HCEC 1CT (cell line): ENCODE measurements around the gene LSAMP.

Experiments
- DNase-seq: peaks from one replicate; pipeline ENCODE4 v3.0.0-alpha.2; 2017

The LSAMP gene

DNA sequence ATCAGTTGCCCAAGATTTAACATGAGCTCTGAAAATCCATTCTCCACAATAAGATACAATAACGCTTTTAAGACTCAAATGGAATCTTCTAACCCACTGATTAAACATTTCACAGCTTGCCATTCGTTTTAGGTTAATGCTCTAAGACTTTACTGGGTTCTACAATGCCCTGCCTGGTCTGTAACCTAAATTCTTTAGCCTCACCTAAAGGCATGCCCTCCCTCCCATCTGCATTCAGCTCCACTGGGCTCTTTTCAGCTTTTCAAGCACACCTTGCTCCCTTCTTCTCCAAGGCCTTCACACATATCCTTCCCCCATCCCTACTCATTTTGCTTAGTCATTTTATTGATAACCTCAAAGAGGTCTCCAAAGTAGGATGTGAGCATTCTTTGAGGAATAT lies 290.9 kb downstream of the LSAMP start:
- DNase-seq: no peak

DNA sequence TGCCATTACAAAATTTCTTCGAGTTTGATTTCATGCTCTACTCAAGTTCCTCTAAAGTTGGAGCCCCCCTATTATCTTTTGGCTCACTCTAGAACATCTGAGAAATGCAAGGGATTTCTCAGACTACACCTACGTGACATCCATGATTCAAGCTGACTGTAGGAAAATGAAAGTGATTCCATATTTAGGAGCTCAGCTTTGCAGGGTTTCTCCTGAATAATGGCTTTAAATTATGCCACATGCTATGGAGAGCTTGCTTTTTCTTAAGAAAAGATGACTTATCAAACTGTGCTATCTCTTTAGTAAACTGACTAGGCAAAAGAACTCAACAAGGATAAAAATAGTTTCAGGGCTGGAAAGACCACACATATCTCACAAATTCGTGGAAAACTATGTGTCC lies 292.1 kb downstream of the LSAMP start:
- DNase-seq: no peak

DNA sequence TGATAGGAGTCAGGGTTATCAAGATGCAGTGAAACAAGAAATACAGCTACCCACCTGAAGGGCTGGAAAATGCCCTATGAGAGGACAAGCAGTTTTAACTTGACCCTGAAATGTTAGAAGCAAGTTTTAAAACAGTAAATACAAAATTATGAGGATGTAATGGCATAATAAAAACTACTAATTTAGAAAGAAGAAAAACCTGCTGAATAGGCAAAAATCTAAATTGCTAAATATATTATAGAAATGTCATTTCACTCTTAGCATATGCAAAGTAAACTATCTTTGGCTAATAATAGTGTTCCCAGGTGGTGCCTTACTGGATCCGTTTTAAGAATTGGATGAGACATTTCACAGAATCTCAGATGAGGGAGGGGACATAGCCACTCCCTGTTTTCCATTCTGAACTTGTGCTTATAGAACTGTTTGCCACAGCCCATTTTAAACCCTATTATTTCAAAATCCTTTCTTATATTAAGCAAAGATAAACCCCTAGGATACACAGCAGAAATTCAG lies 294.6 kb downstream of the LSAMP start:
- no peak for DNase-seq

DNA sequence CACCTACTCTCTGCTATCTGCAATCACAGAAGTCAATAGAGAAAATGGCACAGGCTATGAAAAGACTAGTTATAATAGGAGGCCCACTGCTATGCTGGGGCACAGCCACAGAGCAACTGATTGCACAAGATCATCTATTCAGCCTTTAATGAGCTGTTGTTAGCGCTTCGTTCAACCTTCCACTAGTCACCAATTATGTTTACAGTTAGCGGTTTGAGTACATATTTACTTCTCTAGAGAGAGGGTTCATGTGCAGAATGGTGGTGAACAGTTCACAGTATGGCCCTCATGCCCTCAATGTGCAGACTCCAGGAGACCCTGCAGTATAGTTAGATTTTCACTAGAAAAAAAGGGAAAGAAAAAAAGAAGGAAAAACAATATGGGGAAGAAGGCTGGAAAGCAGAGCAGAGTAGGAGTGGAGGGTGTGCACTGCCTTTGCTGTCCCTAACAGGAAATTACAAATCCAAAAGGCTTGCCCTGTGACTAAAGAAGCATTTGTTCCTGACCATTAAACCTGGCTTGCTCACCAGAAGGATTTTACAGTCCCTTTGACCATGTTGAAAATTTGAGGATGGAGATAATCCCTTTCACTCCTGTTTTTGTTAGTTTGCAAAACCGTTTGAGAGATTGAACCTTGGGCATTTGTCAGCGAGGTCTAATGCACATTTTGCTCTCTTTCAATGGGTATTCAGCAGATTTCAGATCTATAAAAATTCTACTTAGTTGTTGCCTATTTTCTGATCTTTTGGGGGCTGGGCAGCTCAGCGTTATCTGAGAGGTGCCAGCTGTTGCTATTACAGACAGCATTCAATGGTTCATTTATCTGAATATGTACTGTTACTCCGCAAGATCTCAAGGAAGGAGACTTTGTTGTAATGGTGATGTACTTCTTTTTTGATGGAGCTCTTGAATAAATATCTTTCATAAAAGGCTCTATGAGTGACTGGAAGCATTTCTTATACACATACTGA lies 296.1 kb downstream of the LSAMP start:
- peak; percentile 41 for DNase-seq

DNA sequence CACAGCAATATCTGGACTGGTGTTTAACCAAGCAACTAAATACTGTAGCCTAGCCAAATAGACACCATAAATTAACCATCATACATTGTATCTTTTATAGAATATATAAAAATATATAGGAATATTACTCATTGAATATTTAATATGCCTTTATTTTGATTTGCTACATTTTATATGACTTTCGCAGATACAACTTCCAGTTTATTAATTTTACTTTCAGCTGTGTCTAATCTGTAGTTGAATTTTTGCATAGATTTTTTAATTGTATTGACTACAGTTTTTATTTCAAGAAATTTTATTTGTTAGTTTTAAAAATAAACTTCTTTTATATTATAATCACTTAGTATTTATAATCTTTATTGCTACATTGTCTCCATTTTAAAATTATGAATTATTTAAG lies 299.7 kb downstream of the LSAMP start:
- no peak for DNase-seq

DNA sequence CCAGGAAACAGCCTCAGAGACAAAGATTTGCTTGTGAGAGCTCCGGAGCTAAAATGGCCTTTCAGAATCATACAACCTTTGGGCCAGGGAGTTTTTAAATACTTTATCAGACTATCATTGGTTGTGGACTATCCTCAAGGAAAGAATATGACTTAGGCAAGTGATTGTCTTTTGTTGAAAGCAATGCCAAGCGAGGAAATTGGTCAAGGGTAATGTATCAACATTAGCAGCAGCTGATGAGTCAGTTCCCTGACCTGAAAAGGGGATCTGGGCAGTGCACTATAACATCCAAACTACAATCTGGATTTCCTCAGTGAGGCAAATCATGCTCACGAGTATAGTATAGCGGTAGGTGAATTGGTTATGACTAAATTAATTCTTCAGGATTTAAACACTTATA lies 303.6 kb downstream of the LSAMP start:
- DNase-seq: no peak

DNA sequence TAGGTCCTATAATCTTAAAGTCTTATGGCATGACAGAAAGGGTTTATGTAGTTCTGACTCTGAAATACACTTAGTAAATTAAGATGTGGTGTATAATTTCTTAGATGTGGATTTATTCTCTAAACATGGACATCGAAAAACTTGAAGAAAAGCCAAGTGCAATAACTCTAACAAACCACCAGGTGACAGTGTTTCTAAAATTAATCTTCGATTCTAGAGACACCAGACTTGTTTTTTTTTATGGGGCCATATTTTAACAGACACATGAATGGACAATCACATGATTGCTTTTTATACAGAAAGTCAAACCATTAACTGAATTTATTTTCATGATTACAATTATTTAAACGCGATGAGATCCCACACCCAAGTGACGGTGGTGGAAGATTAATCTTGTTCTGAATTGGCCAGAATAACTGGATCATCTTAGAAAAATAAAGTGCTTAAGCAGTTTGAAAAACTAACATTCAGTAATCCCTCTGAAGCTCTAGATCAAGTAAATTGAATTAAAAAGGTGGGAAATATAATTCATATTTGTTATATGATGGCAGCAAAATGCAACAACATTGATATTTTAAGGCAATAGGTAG lies 305.1 kb downstream of the LSAMP start:
- peak; percentile 52 for DNase-seq

DNA sequence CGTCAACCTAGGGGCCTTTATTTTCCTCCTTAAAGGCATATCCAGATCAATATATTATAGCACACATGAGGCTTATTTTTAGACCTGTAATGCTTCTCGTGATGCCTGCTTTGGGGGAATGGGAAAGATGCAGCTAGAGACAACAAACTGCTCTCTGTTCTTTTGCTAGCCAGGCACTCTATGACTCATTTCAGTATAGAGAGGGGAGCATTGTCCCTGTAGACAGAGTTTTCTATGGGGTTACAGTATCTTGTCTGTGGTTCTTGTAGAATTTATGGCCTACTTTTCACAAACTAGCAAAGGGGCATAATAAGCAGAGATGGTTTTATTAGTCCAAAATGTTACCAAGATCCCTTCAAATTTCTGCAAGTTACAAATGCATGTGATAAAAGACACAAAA lies 305.6 kb downstream of the LSAMP start:
- DNase-seq: no peak

DNA sequence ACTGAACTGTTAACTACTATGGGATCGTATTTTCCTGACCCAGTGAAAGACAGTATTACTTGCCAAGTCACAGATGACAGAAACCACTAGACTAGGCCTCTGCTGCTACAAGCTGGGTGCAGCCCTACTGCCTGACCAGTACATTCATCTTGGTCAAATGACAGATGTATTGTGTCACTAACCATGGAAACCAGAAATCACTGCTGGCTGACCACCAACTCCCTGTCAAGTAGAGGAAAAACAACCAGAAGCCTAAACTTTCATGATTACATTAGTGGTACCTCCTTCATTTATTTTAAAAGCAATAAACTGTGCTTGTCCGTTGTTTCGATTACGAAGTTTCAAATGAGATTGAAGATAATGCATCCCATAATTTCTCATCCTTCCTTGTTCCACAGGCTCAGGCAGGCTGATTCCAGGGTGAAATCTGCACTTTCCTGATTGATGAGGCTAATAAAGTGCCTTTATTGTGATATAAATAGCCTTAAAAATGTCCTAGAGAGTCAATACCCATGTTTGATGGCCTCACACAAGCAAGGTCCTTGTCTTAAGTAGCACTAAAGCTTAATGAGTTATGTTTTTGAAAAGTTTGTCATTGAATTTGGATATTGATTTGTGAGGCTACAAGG lies 309.7 kb downstream of the LSAMP start:
- DNase-seq: peak; percentile 70

DNA sequence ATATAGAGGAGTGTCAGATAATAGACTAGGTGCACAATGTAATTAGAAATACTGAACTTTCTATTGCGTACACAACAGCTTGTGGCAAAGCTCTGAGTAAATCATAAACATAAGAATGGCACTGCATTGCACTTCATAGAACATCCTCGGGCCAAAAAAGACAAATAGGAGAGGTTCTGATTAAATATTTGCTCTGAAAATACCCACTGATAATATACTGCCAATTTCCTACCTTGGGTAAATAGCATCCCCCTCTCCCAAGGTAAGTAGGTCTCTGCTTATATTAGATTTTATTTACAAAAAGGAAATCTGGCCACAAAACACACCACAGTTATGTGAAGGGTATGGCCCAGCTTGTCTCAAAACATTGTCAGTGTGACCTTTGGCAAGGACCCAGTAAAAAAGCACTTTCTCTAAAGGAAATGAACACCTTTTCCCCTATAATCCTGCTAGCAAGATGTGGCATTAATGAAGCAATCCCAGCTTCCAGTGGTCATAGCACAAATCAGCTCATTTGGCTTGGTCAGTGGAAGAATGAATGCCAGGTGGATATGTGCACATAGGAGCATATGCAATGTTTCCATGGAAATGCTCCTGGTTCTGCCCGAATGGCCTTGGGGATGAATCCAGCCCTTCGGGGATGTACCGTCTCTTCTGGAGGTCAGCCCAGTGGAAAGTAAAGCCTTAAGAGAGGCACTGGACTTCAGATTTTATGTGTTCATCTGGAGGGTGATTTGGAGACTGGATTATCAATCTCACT lies 315.9 kb downstream of the LSAMP start:
- DNase-seq: no peak

DNA sequence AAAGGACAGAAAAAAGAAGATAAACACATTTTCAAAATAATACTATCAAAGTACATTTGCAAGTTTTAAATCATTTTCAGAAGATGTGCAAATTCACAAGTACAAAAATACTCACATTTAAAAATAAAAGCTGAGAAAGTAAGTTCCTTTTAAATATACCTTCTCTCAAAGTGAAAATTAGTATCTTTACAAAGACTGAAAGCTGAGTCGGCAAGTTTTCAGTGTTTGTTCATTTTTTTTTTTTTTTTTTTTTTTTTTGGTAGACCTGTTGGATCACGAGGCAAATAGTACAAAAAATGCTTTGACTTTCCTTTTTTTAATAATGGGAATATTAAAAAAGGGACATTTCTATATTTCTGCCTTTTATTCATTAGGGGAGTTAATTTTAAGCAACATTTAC lies 317.8 kb downstream of the LSAMP start:
- no peak for DNase-seq

DNA sequence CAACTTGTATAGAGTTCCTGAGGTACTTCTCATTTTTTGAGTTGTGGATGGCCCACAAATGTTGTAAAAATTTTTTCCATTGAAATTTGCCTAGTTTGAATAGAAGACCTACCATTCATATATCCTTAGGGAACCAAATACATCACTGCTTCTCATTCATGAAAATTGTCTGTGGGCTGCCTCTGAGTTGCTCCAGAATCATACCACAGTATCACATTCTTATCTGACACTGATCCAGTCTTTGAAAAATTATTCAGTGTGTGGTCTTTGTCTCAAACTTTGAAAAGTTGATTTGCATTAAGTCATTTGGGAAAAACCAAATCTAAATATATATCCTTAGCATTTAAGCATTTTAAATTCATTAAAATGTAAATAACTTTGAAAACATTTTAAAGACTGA lies 321.1 kb downstream of the LSAMP start:
- DNase-seq: no peak

DNA sequence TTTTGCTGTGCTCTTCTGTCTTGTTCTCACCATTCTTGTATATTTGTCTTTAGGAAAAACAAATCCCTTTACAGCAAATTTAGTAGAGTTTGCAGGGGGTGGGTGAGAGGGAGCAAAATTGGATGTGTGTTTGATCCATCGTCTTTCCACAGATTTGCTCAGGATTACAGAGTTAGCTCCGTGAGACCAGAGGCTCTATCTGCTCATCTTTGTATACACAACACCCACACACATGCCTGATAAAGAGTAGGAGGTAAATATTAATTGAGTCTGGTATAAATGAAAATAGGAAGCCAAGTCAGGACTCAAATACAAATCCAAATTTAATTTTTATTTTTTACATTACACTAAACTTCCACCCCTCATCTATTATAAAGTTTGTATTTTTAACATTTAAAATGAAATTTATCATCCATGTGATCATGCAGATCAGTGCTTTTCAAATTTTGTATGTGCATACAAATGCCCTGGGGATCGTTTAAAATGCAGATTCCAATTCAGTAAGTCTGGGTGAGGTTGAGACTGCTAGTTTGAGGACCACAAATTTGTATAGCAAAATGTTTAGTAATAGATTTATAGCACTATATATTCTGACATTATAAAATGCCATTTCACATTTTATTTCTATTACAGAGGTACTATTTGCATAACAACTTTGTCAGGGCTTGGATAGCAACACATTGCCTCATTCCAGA lies 326.7 kb downstream of the LSAMP start:
- no peak for DNase-seq

DNA sequence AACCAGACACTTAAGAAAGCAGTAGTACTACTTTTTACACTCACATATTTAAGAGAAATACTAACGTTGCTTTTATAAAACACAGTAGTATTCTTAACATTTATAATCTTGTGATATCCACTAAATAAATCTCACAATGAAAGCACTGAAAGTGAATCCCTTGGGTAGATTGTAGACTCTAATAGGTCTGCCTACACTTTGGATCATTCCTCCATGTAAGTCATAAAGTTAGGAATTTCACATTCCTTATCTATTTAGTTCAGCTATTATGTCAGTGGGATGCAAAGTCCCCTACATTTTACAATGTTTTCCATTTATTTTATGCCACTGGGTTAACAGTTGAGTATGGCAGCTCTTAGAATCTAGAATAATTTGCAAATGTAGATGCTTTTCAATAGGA lies 330.7 kb downstream of the LSAMP start:
- DNase-seq: no peak

DNA sequence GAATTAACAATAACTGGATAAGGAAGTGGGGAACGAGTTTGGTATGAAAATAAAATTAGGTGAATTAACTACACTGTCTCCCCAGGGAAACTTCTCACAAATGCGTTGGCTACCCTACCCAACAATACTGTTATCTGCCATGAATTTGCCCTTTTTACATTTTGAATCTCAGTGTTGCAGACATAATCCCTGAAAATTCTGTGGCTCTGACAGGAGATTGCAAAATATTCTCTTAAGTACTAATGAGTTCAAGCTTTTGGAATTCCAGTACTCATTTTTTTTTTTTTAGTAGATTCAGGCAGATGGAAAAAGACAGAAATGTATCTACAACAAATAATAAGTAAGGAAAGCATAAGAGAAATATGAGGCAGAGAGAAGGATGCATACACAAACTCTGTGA lies 332.6 kb downstream of the LSAMP start:
- peak; percentile 44 for DNase-seq

DNA sequence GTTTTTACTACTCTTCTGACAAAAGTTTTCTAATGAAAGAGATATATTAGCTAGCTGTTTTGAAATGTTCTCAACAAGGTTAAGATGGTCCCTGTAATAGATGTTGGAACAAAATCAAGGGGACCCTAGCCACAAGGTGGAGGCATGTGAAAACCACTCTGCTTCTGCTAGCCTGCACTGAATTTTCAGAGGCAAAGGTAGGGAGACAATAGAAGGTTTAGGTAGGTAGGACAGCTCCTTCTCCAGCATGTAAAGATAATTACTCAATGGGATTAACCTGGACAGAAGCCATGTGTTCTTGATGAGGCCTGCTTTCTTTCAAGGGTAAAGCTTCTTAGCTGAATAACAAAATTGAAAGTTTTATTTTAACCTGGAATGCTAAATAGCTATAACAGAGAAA lies 333.5 kb downstream of the LSAMP start:
- DNase-seq: no peak

DNA sequence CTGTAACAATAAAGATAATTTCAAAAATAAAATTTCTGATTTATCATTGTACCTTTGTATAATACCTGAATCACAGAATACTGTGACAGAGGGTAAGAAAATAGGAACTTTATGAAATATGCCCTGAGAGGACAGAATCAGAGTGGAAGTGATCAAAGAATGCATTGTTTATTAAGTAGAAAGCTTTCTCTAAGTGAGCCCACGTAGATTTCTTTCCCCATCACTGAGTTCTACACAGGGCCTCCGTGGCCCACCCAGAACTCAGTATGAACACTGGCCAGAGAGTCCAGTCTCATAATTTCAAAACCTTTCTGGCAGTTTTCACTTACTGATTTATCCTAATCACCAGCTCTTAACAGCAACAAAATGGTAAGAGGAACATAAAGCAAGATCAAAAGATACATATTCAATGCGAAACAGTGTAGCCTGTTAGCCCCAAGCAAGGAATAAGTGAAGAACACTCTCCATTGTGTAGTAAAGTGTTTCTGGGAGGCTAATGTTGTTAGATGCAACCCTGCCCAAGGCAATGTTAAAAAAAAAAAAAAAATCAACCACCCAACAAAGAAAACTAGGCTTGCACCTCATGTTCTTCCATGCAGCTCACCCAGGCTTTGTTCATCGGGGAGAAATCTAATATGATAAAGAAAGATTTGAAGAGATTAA lies 341.3 kb downstream of the LSAMP start:
- no peak for DNase-seq

DNA sequence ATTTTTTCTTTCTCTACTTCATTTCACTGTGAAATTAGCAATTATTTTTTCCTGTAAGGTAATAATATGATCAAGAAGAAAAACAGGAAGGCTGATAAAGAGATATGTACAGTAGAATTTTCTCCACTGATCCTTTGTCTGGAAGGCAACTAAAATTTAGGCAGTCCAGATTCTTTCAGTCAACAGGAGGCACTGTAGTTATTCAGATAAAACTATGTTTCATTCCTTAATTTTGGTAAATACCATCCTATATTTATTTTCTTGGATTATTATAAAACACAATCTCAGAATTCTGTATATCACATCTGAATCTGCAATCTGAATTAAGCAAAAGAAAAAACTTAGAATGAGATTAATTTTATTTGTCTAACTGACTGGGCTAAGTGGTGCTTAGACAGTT lies 343.2 kb downstream of the LSAMP start:
- peak; percentile 3 for DNase-seq

DNA sequence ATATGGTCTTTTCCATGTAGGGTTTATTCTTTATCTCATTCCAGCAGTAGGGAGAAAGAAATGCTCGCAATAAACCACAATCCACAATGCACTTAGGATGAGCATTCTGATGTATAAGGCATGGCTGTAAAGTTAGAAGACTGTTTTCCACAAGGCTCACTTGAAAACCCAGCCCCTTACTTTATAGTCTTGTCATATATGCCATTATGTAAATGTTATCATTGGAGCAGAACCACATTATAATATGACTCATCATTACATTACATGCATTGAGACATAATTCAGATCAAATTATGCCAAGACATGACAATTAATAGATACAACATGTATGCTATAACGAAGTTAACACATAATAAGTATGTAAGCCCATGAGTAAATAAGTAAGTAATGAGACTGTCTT lies 348.1 kb downstream of the LSAMP start:
- DNase-seq: no peak

DNA sequence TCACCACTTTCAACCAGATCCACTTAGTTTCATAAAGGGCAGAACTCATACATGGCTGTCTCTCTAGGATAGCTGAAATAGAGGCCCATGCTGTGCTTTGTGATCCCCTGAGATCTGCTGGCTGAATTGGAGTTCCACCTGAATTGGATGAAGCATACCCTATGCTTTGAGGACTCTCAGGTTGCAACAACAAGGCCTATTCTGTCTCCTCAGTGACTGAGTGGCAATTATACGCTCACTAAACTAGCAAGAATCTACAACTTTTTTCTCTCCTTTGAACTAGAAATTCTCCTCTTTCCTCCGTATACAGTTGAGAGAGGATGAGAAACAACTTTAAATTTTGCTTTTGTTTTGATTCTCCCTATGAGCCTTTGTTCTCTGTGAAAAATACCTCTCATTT lies 348.7 kb downstream of the LSAMP start:
- no peak for DNase-seq

DNA sequence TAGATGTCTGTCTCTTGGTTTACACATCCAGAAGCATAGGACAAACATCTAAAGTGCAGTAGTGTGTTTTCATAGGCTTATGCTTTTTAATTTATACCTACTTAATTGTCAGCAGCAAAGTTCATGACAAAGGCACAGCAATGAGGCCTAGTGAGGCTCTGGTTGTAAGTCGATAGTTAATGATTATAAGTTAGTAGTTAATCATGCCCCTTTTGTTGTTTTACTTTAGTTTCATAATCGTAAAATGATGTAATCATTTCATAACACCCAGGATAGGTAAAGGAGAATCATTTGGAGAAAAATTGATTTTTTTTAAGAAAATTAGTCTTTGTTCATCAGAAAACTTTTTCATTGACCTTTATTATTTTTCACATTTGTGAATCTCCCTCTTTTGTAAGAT lies 351.9 kb downstream of the LSAMP start:
- DNase-seq: no peak

DNA sequence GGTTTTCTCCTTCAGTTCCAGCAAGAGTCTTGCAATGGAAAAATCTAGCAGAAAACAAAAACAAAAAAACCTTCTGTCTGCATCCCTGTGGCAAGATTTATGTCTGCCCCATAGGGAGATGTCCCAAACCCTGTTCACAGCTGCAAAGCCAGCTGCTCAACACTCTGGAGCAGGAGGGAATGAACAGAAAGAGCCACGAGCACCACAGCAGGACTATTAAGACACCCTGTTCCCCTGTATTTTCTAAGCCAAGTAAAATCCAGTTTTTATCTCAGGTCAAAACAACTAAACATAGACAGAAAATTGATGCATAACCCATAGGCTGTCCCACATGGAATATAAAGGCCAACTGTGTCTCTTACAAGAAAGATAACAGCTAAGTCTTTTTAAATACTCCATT lies 357.9 kb downstream of the LSAMP start:
- no peak for DNase-seq
